GM11168 (cell line): ENCODE data around the gene MMP26.
"Not testable (repeated sequence)": the region's sequence is repeated elsewhere in the genome, so short reads cannot be mapped to it uniquely, and the experiment has no call there.

Experiments used
- in situ Hi-C: fragments of 300-500 bp; cut with MboI; formaldehyde crosslinking; loops from one replicate; pipeline ENCODE4 v1.12.0; 2022; ENCODE audit warnings: low sequenced_read_pairs; ENCODE audit not compliant: unreplicated experiment

Gene MMP26

GRCh38 chr11:4714300-4714699 lies 9.7 kb downstream of the MMP26 start:
- in situ Hi-C loops: no loop called here

DNA sequence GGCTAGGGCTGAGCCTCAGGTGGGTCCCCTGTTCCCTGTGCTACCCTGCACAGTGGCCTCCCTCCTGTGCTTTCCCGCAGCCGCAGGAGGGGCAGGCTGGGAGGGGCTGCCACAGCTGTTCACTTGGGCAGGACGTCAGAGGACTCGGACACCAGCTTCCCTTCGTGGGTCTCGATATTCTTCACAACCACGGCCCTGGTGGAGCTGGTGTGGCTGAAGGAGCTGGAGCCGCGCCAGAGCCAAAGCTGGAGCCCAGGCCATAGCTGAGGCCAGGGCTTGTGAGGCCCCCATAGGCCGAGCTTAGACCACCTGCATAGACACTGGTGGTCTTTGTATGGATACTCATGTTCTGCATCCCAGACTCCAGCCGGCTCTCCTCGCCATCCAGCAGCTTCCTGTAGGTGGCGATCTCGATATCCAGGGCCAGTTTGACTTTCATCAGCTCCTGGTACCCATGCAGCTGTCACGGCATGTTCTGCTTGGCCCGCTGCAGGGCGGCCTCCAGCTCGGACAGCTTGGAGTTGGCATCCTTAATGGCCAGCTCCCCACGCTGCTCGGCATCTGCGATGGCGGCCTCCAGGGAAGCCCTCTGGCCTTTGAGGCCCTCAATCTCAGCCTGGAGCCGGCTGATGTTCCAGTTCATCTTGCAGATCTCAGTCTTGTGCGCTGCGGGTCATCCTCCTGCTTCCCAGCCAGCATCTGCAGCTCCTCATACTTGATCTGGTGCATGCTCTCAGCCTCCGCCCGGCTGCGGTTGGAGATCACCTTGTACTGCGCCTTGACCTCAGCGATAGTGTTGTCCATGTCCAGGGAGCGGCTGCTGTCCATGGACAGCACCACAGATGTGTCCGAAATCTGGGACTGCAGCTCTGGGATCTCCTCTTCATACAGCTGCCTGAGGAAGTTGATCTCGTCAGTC lies 18.3 kb downstream of the MMP26 start:
- in situ Hi-C loops: not testable (repeated sequence)

GRCh38 chr11:4727171-4727570 lies 22.6 kb downstream of the MMP26 start:
- in situ Hi-C loops: no loop called here

DNA sequence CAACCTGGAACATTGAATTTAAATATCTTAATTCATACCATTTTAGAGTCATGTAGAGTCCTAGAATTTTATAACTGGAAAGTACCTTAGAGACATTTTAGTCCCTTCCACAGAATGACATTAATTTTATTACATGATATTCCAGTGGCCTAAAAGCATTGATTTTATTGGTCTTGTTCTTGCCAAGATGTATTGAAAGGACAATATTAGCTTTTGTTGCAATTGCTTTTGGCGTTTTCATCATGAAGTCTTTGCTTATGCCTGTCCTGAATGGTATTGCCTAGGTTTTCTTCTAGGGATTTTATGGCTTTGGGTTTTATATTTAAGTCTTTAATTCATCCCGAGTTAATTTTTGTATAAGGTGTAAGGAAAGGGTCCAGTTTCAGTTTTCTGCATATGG lies 36.2 kb downstream of the MMP26 start:
- in situ Hi-C loops: no loop called here

- in situ Hi-C loops: no loop called here
These were observed 43.9 kb downstream of the MMP26 start for GRCh38 chr11:4748438-4748837.

- in situ Hi-C loops: no loop called here
These were observed 46.6 kb downstream of the MMP26 start for GRCh38 chr11:4751201-4751600.
